GM21381 (cell line): ENCODE results near the gene ZNF133.
"Not testable (repeated sequence)": the region's sequence is repeated elsewhere in the genome, so short reads cannot be mapped to it uniquely, and the experiment has no call there.

ENCODE experiments used
- ATAC-seq: cut with Tn5 transposase; IDR thresholded peaks from one replicate; pipeline ENCODE4 v1.9.1; 2021; ENCODE audit warnings: mild to moderate bottlenecking, moderate library complexity; ENCODE audit not compliant: unreplicated experiment

The ZNF133 gene

DNA sequence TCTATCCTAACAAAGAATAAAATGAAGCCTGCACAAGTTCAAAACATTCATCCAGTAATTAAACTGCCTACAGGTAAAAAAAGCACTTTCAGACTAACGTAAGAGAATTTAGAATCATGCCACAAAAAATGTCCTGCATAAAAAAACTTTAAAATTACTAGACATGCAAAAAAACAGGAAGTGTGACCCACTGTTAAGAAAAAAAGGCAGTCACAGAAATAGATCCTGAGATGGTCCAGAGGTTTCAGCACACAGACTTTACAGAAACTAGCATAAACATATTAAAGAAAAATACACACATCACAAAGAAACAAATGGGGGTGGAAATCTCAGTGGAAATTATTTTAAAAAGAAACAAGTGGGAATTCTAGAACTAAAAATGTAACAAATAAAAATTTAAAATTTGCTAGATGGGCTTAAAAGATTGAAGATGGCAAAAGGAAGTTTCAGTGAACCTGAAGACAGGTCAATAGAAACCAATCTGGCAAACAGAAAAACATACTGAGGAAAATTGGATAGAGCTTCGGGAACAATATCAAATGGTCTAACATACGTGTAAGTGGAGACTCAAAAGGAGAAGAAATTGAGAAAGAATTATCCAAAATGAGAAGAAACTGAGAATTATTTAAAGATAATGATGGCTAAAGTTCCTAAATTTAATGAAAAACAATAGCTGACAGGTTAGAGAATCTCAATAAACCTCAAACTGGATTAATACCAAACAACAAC is 3.4 kb upstream of the ZNF133 start:
- no peak for ATAC-seq

DNA sequence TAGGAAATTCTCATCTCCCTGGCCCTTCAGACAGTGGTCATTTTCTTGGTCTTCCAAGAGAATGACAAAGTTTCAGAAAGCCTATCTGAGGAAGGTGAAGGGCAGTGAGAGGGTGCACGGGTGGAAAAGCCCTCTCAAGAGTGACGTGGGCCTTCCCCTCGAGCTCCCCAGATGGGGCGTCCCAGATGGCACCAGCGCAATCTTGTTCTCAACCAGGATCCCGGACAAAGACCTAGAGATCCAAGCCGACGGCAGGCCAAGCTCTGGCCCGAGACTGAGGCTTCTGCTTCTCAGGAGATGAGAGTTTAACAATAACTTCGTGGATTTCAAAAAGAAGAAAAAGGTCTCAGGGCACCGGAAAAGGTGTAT is 797 bp upstream of the ZNF133 start:
- no peak for ATAC-seq

DNA sequence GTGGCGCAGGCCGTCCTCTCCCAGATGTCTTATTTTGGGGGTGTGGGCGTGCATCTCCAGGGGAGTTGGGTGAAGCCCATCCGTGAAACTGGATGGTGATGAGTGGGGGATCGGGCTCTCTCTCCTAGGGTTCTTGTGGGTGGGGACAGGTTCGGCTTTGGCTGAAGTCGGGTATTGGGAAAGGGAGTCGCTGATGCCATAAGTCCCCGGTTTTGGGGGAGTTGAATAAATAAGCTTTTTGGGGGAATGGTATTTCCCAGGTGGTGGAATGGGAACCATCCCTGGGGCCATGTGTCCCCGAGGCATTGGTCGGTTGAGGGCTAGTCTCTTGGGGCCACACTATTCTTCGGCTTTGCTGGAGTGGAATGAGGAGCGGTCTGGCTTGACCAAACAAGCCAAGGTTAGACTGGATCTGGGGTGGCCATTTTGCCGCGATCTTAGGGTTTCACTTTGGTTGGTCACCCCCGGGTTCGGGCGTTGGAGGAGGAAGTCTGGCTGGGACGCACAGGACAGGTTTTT is 481 bp downstream of the ZNF133 start:
- ATAC-seq: no peak

DNA sequence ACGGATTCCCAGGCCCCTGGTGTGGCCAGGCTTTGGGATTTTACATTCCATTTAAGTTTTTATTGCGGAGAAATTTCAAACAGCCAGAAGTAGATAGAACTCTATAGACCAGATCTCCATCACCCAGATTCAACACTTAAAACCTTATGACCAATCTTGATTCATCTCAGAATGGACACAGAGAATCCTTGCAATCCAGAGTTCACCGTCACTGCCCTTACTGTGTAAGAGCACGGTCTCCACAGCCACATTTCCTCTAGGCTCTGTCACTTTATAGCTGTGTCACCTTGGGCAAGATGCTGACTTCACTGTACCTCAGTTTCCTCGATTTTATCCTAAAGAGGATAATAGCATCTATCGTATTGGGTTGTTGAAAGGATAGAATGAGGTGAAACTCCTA is 979 bp downstream of the ZNF133 start:
- ATAC-seq: no peak

DNA sequence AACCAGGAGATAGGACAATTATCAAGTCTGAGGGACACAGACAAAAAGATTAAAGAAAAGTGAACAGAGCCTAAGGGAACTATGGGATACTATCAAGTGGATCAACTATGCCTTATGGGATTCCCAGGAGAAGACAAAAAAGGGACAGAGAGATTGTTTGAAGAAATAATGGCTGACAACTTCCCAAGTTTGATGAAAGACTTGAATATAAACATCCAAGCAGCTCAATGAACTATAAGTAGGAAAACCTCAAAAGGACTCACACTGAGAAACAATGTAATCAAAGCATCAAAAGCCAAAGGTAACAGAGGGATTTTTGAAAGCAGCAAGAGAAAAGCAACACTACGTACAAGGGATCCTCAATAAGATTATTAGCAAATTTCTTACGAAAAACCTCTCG is 11.0 kb downstream of the ZNF133 start:
- ATAC-seq: no peak

DNA sequence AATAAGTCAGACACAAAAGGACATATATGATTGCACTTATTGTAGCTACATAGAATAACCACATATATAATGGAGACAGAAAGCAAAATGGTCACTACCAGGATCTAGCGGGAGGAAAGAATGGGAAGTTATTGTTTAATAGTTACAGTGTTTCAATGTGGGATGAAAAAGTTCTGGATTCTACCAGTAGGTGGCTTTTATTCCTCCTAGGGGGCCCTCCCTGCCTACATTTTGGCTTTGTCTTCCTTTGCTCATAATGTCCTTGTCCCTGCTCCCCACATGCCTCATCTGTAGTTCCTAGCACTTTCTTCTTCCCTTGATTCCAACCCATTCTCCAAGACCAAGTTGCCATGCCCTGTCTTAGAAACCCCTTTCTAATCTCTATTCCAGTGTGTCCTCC is 16.3 kb downstream of the ZNF133 start:
- ATAC-seq: no peak

DNA sequence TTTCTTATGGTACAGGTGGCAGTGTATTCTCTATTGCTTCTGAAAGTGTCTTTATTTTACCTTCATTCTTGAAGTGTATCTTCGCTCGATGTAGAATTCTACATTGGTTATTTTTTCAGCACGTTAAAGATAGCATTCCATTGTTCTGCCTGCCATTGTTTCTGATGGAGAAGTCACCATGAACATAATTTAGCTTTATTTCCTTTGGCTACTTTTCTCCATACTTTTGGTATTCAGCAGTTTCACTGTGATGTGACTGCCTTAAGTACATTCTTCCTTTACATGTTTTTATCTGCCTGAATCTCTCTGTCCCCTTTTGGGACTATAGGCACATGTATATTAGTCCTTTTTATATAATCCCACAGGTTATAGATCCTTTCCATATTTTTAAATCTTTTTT is 19.0 kb downstream of the ZNF133 start:
- ATAC-seq: no peak

DNA sequence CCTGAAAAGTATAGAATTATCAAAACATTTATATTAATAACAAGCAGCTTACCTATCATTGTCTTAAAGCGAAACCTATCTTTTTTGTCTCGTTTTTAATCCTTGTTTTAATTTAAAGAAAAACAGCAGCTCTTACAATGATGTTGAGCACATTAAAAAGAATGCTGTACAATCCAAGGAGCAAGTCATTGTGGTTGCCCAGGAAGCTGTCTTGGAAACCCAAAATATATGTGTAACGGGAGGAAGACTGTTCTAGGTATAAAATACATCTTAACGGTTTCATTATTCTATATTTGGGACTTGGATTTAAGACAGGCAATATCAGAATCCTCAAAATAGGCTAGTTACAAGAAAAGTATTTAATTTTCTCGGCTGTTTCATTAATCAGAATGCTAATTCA is 21.7 kb downstream of the ZNF133 start:
- no peak for ATAC-seq

DNA sequence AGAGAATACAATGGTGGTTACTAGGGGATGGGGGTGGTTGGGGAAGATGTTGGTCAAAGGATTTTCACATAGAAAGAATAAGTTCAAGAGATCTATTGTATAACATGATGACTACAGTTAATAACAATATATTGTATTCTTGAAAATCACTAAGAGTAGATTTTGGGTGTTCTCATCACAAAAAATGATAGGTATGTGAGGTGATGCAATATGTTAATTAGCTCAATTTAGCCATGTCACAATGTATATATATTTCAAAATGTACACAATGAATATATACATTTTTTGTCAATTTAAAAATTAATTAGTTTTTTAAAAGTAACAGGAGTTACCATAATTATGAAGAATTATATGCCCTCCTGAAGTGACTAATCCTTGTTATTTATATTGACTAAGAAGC is 22.3 kb downstream of the ZNF133 start:
- no peak for ATAC-seq

DNA sequence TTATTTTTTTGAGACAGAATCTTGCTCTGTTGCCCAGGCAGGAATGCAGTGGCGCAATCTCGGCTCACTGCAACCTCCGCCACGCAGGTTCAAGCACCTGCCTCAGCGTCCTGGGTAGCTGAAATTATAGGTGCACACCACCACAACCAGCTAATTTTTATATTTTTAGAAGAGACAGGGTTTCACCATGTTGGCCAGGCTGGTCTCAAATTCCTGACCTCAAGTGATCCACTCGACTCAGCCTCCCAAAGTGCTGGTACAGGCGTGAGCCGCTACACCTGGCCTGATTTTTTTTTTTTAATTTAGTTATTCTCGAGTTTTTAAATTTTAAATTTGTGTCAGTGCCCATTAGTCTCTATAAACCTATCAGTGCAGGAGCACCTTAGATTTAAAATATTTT is 24.4 kb downstream of the ZNF133 start:
- ATAC-seq: no peak

DNA sequence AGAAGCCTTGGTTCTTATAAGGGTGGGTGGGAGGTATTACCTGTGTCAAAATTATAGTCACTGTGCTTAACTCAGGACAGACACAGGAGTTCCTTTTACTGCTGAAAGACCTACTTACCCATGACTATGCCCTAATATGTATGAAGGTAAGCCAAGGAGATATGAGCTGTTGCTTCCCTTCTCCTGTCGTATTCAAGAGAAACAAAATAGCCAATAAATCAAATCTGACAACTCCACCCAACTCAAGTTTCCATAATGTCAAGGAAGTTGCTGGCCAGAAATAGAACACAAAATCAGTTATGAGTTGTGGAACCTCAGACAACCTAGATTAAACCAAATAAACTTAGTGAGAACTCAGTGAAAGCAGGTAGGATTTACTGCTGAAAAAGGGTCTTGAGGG is 25.1 kb downstream of the ZNF133 start:
- no peak for ATAC-seq

DNA sequence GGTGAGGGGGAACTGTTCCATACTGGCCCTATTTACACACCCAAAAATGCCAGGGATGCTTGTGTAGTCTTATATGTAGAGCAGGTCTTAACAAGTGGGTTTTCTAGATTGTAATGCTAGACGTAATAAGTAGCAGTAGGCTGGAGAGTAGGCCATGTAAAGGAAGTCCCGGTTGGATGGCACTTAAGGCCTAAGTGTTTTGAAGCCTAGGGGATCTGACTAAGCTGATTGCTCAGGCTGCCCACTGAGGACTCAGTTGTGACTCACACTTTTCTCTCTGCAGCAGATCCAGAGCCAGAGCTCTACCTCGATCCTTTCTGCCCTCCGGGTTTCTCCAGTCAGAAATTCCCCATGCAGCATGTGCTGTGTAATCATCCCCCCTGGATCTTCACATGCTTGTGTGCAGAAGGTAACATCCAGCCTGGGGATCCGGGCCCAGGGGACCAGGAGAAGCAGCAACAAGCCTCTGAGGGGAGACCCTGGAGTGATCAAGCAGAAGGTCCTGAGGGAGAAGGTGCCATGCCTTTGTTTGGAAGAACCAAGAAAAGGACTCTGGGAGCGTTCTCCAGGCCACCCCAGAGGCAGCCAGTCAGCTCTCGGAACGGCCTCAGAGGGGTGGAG is 26.6 kb downstream of the ZNF133 start:
- no peak for ATAC-seq

DNA sequence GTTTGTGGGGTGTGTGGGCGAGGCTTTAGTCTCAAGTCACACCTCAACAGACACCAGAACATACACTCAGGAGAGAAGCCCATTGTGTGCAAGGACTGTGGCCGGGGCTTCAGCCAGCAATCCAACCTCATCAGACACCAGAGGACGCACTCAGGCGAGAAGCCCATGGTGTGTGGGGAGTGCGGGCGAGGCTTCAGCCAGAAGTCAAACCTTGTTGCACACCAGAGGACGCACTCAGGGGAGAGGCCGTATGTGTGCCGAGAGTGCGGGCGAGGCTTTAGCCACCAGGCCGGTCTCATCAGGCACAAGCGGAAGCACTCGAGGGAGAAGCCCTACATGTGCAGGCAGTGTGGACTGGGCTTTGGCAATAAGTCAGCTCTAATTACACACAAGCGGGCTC is 27.8 kb downstream of the ZNF133 start:
- ATAC-seq: no peak

DNA sequence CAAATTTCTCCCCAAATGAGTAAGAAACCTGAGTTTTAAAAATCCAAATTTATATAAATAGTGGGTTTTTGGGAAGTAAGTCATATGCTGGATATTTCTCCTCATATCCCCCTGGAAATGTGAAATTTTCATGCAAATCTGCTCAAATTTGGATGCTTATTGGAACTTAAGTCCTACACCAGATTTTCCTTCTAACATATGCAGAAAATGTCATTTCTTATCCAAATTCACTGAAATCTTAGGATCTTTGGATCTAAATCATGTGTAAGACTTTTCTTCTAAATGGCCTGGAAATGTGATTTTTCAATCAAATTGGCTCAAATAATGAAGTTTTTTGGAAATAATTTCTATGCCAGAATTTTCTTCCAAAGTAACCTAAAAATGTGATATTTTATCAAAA is 33.0 kb downstream of the ZNF133 start:
- no peak for ATAC-seq

DNA sequence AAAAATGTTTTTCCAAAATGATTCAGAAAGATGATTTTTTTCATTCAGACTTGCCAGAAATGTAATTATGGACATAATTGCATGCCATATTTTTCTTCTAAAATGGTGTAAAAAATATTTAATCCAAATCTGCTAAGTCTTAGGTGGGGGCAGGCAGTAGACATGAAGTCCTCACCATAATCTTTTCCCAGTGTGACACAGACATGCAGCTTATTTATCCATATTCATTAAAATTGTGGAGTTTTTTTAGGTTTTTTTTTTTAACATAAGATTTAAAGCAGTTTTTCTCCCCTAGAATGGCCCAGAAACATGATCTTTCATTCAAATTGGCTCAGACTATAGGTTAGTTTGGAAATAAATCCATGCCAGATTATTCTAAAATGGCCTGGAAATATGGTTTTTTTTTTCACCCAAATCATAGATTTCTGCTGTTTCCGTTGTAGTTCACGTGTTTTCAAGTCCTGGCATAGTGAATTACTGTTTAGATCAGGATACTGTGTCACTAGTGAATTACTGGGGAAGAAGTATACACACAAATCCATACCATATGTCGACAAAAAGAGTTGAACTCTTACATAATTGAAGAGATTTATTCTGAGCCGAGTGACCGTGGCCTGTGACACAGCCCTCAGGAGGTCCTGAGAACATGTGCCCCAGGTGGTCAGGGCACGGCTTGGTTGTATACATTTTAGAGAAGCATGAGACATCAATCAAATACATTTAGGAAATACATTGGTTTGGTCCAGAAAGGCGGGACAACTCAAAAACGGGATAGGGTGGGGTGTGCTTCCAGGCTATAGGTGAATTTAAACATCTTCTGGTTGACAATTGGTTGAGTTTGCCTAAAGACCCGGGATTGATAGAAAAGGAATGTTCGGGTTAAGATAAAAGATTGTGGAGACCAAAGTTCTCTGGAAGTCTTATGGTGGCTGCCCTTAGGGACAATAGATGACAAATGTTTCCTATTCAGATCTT is 33.9 kb downstream of the ZNF133 start:
- no peak for ATAC-seq

DNA sequence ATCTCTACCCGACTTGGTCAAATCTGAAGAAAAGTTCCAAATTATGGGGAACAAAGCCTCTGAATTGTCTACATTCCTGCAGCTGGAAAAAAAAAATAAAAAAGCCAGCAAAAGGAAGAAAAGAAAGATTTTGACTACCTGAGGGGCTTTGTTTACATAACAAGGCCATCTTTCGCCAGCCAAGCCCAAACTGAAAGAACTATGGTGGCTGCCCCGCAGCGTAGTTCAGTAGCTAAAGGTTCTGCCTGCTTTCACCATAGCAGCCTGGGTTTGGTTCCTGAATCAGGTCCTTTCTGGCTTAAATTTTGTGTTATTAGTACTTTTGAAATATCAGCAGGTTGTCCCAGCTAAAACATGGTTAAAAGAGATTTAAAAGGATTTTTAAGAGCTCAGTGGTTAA is 35.4 kb downstream of the ZNF133 start:
- no peak for ATAC-seq

DNA sequence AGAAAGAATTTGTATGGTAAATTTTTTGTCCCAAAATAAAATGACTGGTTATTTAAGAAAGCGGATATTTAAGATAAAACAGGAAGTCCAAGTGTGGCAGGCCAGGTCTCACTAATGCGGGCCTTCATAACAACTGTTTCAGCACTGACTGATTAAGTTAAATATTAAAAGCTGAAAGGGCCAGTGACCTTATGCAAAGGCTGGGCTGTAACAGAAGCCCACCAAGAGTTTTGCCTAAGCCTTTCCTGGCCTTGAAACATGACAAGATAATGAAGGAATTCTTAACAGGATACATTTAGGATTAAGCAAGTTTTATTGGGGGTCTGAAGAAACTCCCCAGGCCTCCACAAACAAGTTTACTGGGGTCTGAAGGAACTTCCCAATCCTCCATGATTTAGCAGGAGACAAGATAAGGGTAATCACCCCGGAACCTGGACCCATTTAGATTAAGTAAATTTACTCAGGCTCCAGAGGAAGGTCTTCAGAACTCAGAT is 36.3 kb downstream of the ZNF133 start:
- ATAC-seq: no peak

DNA sequence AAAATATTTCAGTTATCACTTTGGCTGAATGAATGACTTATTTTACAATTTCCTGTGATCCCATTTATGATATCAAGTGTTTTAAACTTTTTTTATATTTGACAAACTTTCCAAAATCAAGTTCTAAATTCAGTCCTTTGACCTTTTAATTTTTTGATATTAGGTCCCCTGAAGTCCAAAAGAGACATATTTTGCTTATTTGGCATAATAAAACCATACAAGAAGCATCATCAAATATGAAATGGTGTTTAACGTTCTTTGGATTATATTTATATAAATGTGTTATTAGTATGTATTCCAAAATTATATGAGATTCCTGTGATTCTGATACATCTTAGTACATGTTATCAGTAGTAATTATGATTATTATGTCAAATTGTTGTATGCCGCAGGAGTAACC is 38.7 kb downstream of the ZNF133 start:
- ATAC-seq: no peak

DNA sequence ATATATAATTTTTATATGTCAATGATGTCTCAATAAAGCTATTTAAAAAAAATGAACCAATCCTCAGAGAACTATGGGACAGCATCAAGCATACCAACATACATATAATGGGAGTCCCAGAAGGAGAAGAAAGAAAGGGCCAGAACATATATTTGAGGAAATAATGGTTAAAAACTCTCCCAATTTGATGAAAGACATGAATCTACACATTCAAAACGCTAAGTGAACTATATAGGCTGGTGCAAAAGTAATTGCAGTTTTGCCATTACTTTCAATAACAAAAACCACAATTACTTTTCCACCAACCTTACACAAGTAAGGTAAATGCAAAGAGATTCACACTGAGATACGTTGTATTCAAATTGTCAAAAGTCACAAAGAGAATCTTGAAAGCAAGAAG is 43.4 kb downstream of the ZNF133 start:
- no peak for ATAC-seq

DNA sequence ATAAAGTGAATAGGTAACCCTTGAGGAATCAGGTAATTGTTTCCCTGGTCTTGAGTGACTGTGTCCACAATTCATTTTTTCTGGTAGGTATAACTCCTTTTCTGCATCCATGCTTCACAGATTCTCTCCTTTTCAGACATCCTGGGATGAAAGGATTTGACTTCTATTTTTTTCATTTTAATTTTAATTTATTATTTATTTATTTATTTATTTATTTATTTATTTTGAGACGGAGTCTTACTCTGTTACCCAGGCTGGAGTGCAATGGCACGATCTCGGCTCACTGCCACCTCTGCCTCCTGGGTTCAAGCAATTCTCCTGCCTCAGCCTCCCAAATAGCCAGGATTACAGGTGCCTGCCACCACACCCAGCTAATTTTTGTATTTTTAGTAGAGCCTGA is 61.4 kb downstream of the ZNF133 start:
- not testable (repeated sequence) for ATAC-seq

DNA sequence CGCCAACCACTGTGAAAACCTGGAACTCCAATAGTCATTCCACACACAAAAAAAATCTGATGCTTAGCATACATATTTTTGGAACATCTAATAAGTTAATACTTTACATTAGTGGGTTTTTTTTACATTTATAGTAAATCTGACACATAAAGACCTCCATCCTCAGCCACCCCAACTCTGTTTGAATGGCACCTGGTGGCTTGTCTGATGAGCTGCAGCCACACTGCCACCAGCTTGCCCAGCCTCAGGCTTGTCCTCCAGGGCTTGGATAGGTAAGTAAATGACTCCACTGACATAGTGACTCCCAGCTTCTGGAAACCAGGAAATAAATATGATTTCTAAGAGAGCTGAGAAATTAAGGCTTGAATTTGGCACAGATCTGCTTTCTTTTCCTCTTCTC is 71.5 kb downstream of the ZNF133 start:
- ATAC-seq: no peak
